ENCODE measurements around the gene OPA1. TPM values are rescaled to one million over a fixed set of nuclear protein-coding genes. Genes with fewer than 3 reads are reported as not detected.

OPA1 gene
- total and polyA plus RNA-seq, 2 experiments from 2014 or later: 24.9 to 89.9 TPM

DNA sequence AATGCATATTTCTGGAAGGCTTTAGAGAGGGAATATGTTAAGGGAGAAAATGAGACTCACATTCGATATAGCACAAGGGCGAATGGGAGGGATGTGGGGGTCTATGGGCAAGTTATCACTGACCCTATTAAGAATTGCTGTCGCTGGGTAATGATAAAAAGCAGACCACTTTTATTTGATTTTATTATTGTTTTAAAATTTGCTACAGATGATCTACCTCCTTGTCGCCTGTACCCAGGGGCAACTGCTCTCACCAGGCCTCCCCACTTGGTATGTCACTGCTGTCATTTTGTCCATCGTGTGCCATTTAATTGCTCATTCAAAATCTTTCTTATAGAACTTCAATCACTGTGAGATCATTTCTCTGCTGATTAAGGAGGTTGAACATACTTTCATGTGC, 153.8 kb downstream of the OPA1 start:
- no peak for TF ChIP-seq CREB1 (CRISPR knock-in tag; IDR thresholded peaks at IDR 0.05; ENCODE audit: low read depth)
- TF ChIP-seq JUNB (IDR thresholded peaks at IDR 0.05; ENCODE audit: unreplicated experiment): no peak
- no peak for TF ChIP-seq EZH2 (IDR thresholded peaks at IDR 0.05; ENCODE audit: low read depth, unreplicated experiment)
- TF ChIP-seq POLR2AphosphoS5 (IDR thresholded peaks at IDR 0.05; ENCODE audit: low read depth): no peak
- TF ChIP-seq ZNF114 (CRISPR knock-in tag; IDR thresholded peaks at IDR 0.05): no peak
- no peak for TF ChIP-seq CTCF (conservative IDR thresholded peaks at IDR 0.05; ENCODE audit: low read depth in 2 of 2)
- TF ChIP-seq STAT1 (IDR thresholded peaks at IDR 0.05; ENCODE audit: unreplicated experiment): no peak
- no peaks in the 10 kb centered on the region for H3K9me3 Mint-ChIP-seq

More for the DNA sequence above, 153.8 kb downstream of the OPA1 start:
- Histone ChIP-seq H3K36me3 (ENCODE audit: insufficient read depth) (no peaks in the 10 kb centered on the region), H2AFZ (no peak overlapping the region), H3K79me2 (replicated peaks; ENCODE audit: insufficient read depth) (no peaks in the 10 kb centered on the region), H3K9me2 (ENCODE audit: insufficient read depth) (no peaks in the 10 kb centered on the region), H3K4me3 (no peak overlapping the region), H3K27ac (ENCODE audit: low read depth) (no peak overlapping the region), H3K4me2 (no peak overlapping the region), H3K27me3 (ENCODE audit: insufficient read depth) (no peaks in the 10 kb centered on the region), H3K4me1 (ENCODE audit: insufficient read depth) (peaks cover 11% of the 10 kb centered on the region), H3F3A (replicated peaks; ENCODE audit: low read depth) (no peaks in the 10 kb centered on the region), H4K20me1 (replicated peaks; ENCODE audit: insufficient read depth) (no peaks in the 10 kb centered on the region)
- Mint-ChIP-seq H3K36me3 (ENCODE audit: low read depth) (no peaks in the 10 kb centered on the region), H3K27me3 (ENCODE audit: insufficient read depth, low read depth, poor library complexity) (peaks cover 3% of the 10 kb centered on the region), H3K27ac (no peak overlapping the region), H3K4me3 (no peak overlapping the region), H3K4me1 (peaks cover 29% of the 10 kb centered on the region)
- DNase-seq (ENCODE audit: low spot score): no peak
- ATAC-seq: no peak

Small RNA genes lying within 50 kb of the gene (small RNA-seq; reads per million reads assigned to genes)
- not detected for gene RF00019 (ENCODE audit: low replicate concordance)
- not detected for gene RN7SL447P (ENCODE audit: low replicate concordance)

Other genes starting within 250 kb of the OPA1 start
- not detected in 2 replicates for gene ATP13A5, start 214.5 kb upstream of the OPA1 start, total RNA-seq (2014; rRNA removed; shearing (Covaris generic))
- gene ATP13A5, start 214.5 kb upstream of the OPA1 start, polyA plus RNA-seq (2016; fragmentation: Nextera tagmentation; extraction: Ambion mirVana): not detected in 2 replicates
- gene ATP13A4, start 38.3 kb upstream of the OPA1 start, total RNA-seq (2014; rRNA removed; shearing (Covaris generic)): not detected in 2 replicates
- not detected in 2 replicates for gene ATP13A4, start 38.3 kb upstream of the OPA1 start, polyA plus RNA-seq (2016; fragmentation: Nextera tagmentation; extraction: Ambion mirVana)

All from GM23338 (cell line).